T-helper 22 cell (primary cell): ENCODE results near the gene RHEX.
"Not testable (repeated sequence)": the region's sequence is repeated elsewhere in the genome, so short reads cannot be mapped to it uniquely, and the experiment has no call there.

Experiments used
- DNase-seq: peaks from one replicate; pipeline ENCODE4 v3.0.0-alpha.2; 2020; ENCODE audit warnings: low read depth

RHEX gene

GRCh38 chr1:206052919-206053610 lies at the start of gene RHEX:
TSS of gene RHEX (plus strand) at chr1:206053173. CDS start at chr1:206097829, 44,656 bp downstream.
- not testable (repeated sequence) for DNase-seq

GRCh38 chr1:206003854-206004800 lies 48.8 kb upstream of the RHEX start:
- no peak for DNase-seq

- DNase-seq, result no peak
Observed at GRCh38 chr1:206004826-206005225, 48.1 kb upstream of the RHEX start.

- DNase-seq, result no peak
Observed at GRCh38 chr1:206005234-206005633, 47.7 kb upstream of the RHEX start.

- no peak for DNase-seq
Observed at GRCh38 chr1:206005778-206006180, 47.2 kb upstream of the RHEX start.

GRCh38 chr1:206006946-206007345 lies 46.0 kb upstream of the RHEX start:
- no peak for DNase-seq

GRCh38 chr1:206010060-206010459 lies 42.9 kb upstream of the RHEX start:
- no peak for DNase-seq

GRCh38 chr1:206011057-206011456 lies 41.9 kb upstream of the RHEX start:
- no peak for DNase-seq

GRCh38 chr1:206012086-206012859 lies 40.7 kb upstream of the RHEX start:
- DNase-seq, result no peak

GRCh38 chr1:206013026-206013795 lies 39.8 kb upstream of the RHEX start:
- DNase-seq, result no peak

GRCh38 chr1:206014601-206015000 lies 38.4 kb upstream of the RHEX start:
- no peak for DNase-seq

GRCh38 chr1:206015071-206015470 lies 37.9 kb upstream of the RHEX start:
- DNase-seq, result no peak

- DNase-seq, result no peak
Observed at GRCh38 chr1:206020393-206021007, 32.5 kb upstream of the RHEX start.

- no peak for DNase-seq
Observed at GRCh38 chr1:206021008-206021625, 31.9 kb upstream of the RHEX start.

GRCh38 chr1:206021626-206022365 lies 31.2 kb upstream of the RHEX start:
- no peak for DNase-seq

GRCh38 chr1:206022766-206023165 lies 30.2 kb upstream of the RHEX start:
- no peak for DNase-seq

- no peak for DNase-seq
Observed at GRCh38 chr1:206023695-206024094, 29.3 kb upstream of the RHEX start, which contains the start of gene CTSE. TSS of gene CTSE (minus strand) at chr1:206023895. CDS start at chr1:206023791, 104 bp downstream.

- no peak for DNase-seq
Observed at GRCh38 chr1:206025283-206025820, 27.6 kb upstream of the RHEX start.

- no peak for DNase-seq
Observed at GRCh38 chr1:206029484-206029883, 23.5 kb upstream of the RHEX start.

GRCh38 chr1:206030191-206030590 lies 22.8 kb upstream of the RHEX start:
- DNase-seq, result no peak
